Common myeloid progenitor, CD34-positive (primary cell): Measurements from ENCODE around the gene SERPINE3.

Experiments used
- CTCF ChIA-PET: fragments of 350-600 bp; sonication (Branson Sonifier 250); formaldehyde crosslinking; loops from one replicate; lab custom pipeline; 2021; ENCODE audit warnings: antibody characterized with exemption; lab: Charles Lee
- POLR2A ChIA-PET: fragments of 350-600 bp; sonication (Branson Sonifier 250); formaldehyde crosslinking; loops from one replicate; lab custom pipeline; 2021; ENCODE audit warnings: antibody characterized with exemption; lab: Charles Lee
- DNase-seq, 3 donors: peaks; one replicate each; pipeline versions ENCODE4 v3.0.0 to v3.0.0-alpha.2; 2013
- H3K27ac ChIP-seq, 2 experiments: 1 replicate in 1 of 2; 2 replicates in 1 of 2; pipeline ENCODE4 v1.7.0; 2013; ENCODE audit warnings: inconsistent platforms in 2 of 2, low read length in 2 of 2, mild to moderate bottlenecking in 2 of 2, low read depth in 1 of 2, moderate library complexity in 1 of 2; ENCODE audit not compliant: severe bottlenecking in 2 of 2, insufficient read depth in 1 of 2, poor library complexity in 1 of 2
- H3K27me3 ChIP-seq, 5 experiments: replicated peaks in 2 of 5; 1 replicate in 3 of 5; 2 replicates in 2 of 5; pipeline versions ENCODE4 v1.6.1 to v1.7.0; 2013; ENCODE audit warnings: low read length in 4 of 5, mild to moderate bottlenecking in 2 of 5, moderate library complexity in 2 of 5, inconsistent platforms in 1 of 5; ENCODE audit not compliant: insufficient read depth in 5 of 5, control insufficient read depth in 4 of 5
- H3K36me3 ChIP-seq, 4 experiments: 1 replicate in 2 of 4; 2 replicates in 2 of 4; pipeline versions ENCODE4 v1.6.1 to v1.7.0; 2013; ENCODE audit warnings: low read length in 3 of 4, control low read depth in 1 of 4, mild to moderate bottlenecking in 1 of 4; ENCODE audit not compliant: control insufficient read depth in 4 of 4, insufficient read depth in 4 of 4
- H3K4me1 ChIP-seq, 4 experiments: 1 replicate in 3 of 4; 2 replicates in 1 of 4; pipeline versions ENCODE4 v1.6.1 to v1.7.1; 2013; ENCODE audit warnings: low read length in 3 of 4, mild to moderate bottlenecking in 3 of 4, control low read depth in 1 of 4, inconsistent platforms in 1 of 4, moderate library complexity in 1 of 4; ENCODE audit not compliant: control insufficient read depth in 4 of 4, insufficient read depth in 4 of 4; ENCODE audit errors: control extremely low read depth in 1 of 4
- H3K4me3 ChIP-seq, 7 experiments: 1 replicate in 4 of 7; 2 replicates in 3 of 7; pipeline versions ENCODE4 v1.5.1 to v1.7.0; 2013; ENCODE audit warnings: mild to moderate bottlenecking in 7 of 7, low read length in 6 of 7, moderate library complexity in 6 of 7, inconsistent platforms in 2 of 7, low read depth in 2 of 7, control low read depth in 1 of 7; ENCODE audit not compliant: insufficient read depth in 4 of 7, control insufficient read depth in 1 of 7; ENCODE audit errors: extremely low read depth in 1 of 7
- H3K9me3 ChIP-seq, 5 experiments: 1 replicate in 4 of 5; 2 replicates in 1 of 5; pipeline versions ENCODE4 v1.6.1 to v1.7.1; 2013; ENCODE audit warnings: low read length in 4 of 5, mild to moderate bottlenecking in 2 of 5, inconsistent platforms in 1 of 5, low read depth in 1 of 5, moderate library complexity in 1 of 5; ENCODE audit not compliant: control insufficient read depth in 4 of 5, insufficient read depth in 2 of 5; ENCODE audit errors: control extremely low read depth in 1 of 5
- WGBS: methylation state at CpG from one replicate; pipeline ENCODE4 v1.1.5; 2013; ENCODE audit not compliant: insufficient coverage; 5-methylcytosine and 5-hydroxymethylcytosine counted together

Gene SERPINE3

DNA sequence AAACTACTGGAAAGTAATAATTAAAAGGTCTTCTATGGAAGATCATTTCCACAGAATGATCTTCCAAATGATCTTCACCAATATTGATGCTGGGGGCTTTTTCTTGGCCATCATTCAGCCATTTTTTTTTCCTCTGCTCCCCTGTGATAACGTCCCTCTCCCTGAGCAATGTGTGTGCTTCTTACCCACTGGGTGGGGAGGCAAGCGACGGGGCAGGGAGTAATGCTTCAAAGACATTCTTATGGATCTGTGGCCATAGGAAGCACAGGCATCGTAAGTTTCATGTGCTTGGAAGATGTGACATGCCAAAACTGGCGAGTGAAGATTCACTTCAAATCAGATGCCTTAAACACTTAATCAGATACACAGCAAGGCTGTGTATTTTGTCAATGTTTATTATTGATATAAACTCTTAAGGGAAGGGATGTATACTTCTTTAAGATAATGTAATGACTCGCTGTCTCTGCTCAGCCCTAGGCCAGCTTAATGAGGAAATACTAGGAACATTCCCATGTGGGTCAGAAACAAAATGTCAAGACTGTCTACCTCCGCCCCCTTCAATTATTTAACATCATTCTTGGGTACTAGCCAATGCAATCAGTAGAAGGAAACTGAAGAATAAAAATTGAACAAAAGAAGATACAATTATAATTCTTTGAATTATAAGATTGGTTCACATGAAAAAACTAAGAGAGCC lies 34.1 kb upstream of the SERPINE3 start:
- DNase-seq: no peak
- no peak overlapping the region for H3K4me3 ChIP-seq
- H3K9me3 ChIP-seq: no peaks in the 10 kb centered on the region
- WGBS: 100% methylated on average over 4 of the region's 7 CpGs
- H3K27ac ChIP-seq: no peak overlapping the region
- CTCF ChIA-PET: no interaction called here
- H3K4me1 ChIP-seq: peaks cover 3 to 11% (median 7%) of the 10 kb centered on the region in 4 experiments
- POLR2A ChIA-PET: no interaction called here
- H3K36me3 ChIP-seq: no peaks in the 10 kb centered on the region
- H3K27me3 ChIP-seq: no peaks in the 10 kb centered on the region

GRCh38 chr13:51308781-51309180 lies 30.7 kb upstream of the SERPINE3 start:
- Histone ChIP-seq H3K27ac (no peak overlapping the region), H3K4me1 (peaks cover 5 to 12% (median 9%) of the 10 kb centered on the region in 4 experiments), H3K4me3 (no peak overlapping the region), H3K36me3 (no peaks in the 10 kb centered on the region), H3K9me3 (no peaks in the 10 kb centered on the region), H3K27me3 (no peaks in the 10 kb centered on the region)
- ChIA-PET POLR2A (interaction anchor here (0.6 kb wide), 1 partner anchor 109 kb away, joined by 3 read pairs; no protein-coding TSS in a partner anchor), CTCF (interaction anchor here (0.5 to 2.5 kb wide), 5 partner anchors 12 to 184 kb away, joined by 3 to 10 read pairs (median 3); no protein-coding TSS in a partner anchor)
- DNase-seq: peak in 2 of 3 donors; percentile 54 to 57
- 59% methylated on average over 3 of the region's 6 CpGs for WGBS

DNA sequence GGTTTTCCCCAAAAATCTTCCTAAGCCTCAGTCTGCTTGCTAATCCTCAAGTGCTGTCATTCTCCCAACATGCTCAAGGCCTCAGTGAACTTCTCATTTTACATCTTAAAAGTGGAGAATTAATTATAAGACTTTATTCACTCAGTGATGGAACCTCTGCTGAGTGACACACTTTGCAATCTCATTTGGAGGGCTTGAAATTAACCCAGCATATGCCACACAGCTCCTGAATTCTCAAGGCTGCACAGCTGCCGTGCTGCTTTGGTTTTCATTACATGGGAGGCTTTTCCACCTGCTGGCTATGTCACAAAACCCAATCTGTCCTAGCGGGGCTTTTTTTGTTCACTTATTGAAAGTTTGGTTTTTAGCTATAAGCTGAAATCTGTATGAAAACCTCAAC lies 28.3 kb upstream of the SERPINE3 start:
- CTCF ChIA-PET: interaction anchor here (1.5 to 2.5 kb wide), 2 partner anchors 18 to 24 kb away, joined by 4 to 10 read pairs; no protein-coding TSS in a partner anchor
- H3K27me3 ChIP-seq: no peaks in the 10 kb centered on the region
- H3K9me3 ChIP-seq: no peaks in the 10 kb centered on the region
- H3K4me3 ChIP-seq: no peak overlapping the region
- H3K36me3 ChIP-seq: no peaks in the 10 kb centered on the region
- DNase-seq: no peak
- POLR2A ChIA-PET: no interaction called here
- H3K27ac ChIP-seq: no peak overlapping the region
- 100% methylated on average over 1 of the region's 2 CpGs for WGBS
- peaks cover 5 to 26% (median 17%) of the 10 kb centered on the region in 4 experiments for H3K4me1 ChIP-seq

DNA sequence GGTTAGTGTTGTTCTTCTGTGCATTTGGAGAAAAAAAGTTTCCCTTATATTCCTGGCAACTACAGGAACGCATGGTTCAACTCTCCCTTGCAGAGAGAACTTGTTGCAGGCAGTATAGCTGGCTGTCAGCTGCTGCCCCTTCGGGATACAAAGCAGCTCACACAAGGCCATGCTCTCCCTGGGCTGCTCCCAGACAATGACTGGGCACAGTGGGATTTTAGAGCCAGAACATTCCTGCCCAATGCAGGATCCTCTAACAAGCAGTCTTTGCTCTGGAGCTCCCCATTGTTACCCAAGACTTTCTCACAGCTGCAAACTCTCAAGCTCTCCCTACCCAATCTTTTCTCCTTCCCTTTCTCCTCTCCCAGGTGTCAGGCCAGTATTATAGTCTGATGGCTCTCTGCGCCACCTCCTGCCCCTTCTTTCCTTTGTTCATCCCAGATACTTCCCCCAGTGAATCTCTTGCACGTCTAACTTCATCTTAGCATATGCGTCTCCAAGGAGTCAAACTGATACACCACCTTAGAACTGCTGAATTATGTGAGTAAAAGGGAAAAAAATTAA lies 27.5 kb upstream of the SERPINE3 start:
- H3K4me3 ChIP-seq: no peak overlapping the region
- POLR2A ChIA-PET: no interaction called here
- no peaks in the 10 kb centered on the region for H3K36me3 ChIP-seq
- no peak overlapping the region for H3K27ac ChIP-seq
- no peaks in the 10 kb centered on the region for H3K9me3 ChIP-seq
- WGBS: 100% methylated on average over 2 of the region's 5 CpGs
- no peak for DNase-seq
- no peaks in the 10 kb centered on the region for H3K27me3 ChIP-seq
- peaks cover 5 to 26% (median 17%) of the 10 kb centered on the region in 4 experiments for H3K4me1 ChIP-seq
- CTCF ChIA-PET: interaction anchor here (1.4 to 1.5 kb wide), 2 partner anchors 10 to 18 kb away, joined by 3 to 4 read pairs; no protein-coding TSS in a partner anchor

GRCh38 chr13:51313619-51314018 lies 25.9 kb upstream of the SERPINE3 start:
- H3K27me3 ChIP-seq: no peaks in the 10 kb centered on the region
- ChIA-PET POLR2A (no interaction called here), CTCF (interaction anchor here (0.6 kb wide), 1 partner anchor 104 kb away, joined by 3 read pairs; no protein-coding TSS in a partner anchor)
- no peaks in the 10 kb centered on the region for H3K36me3 ChIP-seq
- peaks cover 1 to 22% (median 14%) of the 10 kb centered on the region in 4 experiments for H3K4me1 ChIP-seq
- WGBS: 60% methylated on average over 1 of the region's 1 CpG
- H3K27ac ChIP-seq: no peak overlapping the region
- DNase-seq: no peak
- no peak overlapping the region for H3K4me3 ChIP-seq
- H3K9me3 ChIP-seq: no peaks in the 10 kb centered on the region

- H3K4me1 ChIP-seq: peaks cover 0 to 18% (median 10%) of the 10 kb centered on the region in 4 experiments
- no peak overlapping the region for H3K4me3 ChIP-seq
- no peak for DNase-seq
- CTCF ChIA-PET: no interaction called here
- H3K27me3 ChIP-seq: no peaks in the 10 kb centered on the region
- POLR2A ChIA-PET: no interaction called here
- no peak overlapping the region for H3K27ac ChIP-seq
- no peaks in the 10 kb centered on the region for H3K9me3 ChIP-seq
- WGBS: 100% methylated on average over 1 of the region's 1 CpG
- H3K36me3 ChIP-seq: no peaks in the 10 kb centered on the region
Observed at GRCh38 chr13:51317262-51317661, 22.2 kb upstream of the SERPINE3 start.

DNA sequence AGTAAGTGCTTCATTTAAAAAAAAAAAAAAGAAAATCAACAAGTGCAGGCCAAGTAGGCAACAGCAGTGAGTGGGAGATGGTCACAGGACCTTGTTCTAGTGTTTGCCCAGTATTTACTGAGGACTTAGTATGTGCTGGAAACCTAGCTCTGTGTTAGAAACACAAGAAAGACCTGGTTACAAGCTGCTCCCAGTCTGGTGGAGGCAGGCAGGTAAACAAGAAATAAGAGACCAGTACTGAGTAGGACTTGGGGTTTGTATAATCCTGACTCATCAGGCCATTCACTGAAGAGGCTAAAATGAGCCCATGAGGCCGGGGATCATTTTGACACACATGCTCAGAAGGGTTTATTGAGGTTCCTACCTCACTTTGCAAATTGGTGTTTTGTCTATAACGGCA lies 21.5 kb upstream of the SERPINE3 start:
- CTCF ChIA-PET: no interaction called here
- WGBS: 100% methylated on average over 1 of the region's 2 CpGs
- DNase-seq: no peak

More for the DNA sequence above, 21.5 kb upstream of the SERPINE3 start:
- POLR2A ChIA-PET: no interaction called here
- Histone ChIP-seq H3K27ac (no peak overlapping the region), H3K4me1 (peaks cover 0 to 18% (median 10%) of the 10 kb centered on the region in 4 experiments), H3K27me3 (no peaks in the 10 kb centered on the region), H3K4me3 (no peak overlapping the region), H3K9me3 (no peaks in the 10 kb centered on the region), H3K36me3 (no peaks in the 10 kb centered on the region)
